Body of pancreas (tissue), 4 donors: ENCODE measurements around the gene FARS2. TPM values are rescaled to one million over a fixed set of nuclear protein-coding genes. Genes with fewer than 3 reads are reported as not detected.

Experiments
- ATAC-seq: fragments of 150-250 bp; one replicate; pipeline ENCODE4 v1.9.1; 2016
- DNase-seq, 4 donors: peaks; one replicate each; pipeline ENCODE4 v3.0.0-alpha.2; 2019
- H3K27ac ChIP-seq, 4 donors: fragments of 200-600 bp; sonication (generic); 1 replicate in 3 of 4; 2 replicates in 1 of 4; pipeline versions ENCODE4 v1.5.1 to v1.6.1; 2016 to 2019; ENCODE audit warnings: mild to moderate bottlenecking in 1 of 4, mixed read lengths in 1 of 4, moderate library complexity in 1 of 4
- H3K27me3 ChIP-seq, 2 donors: fragments of 200-600 bp; sonication (generic); one replicate each; pipeline ENCODE4 v1.6.0; 2016; ENCODE audit warnings: mild to moderate bottlenecking in 1 of 2
- H3K36me3 ChIP-seq, 2 donors: fragments of 200-600 bp; sonication (generic); replicated peaks in 1 of 2; 2 replicates each; pipeline ENCODE4 v1.5.1; 2016; ENCODE audit warnings: low read depth in 2 of 2; ENCODE audit not compliant: insufficient read depth in 1 of 2
- H3K4me1 ChIP-seq: fragments of 200-600 bp; sonication (generic); one replicate; pipeline ENCODE4 v1.6.0; 2016
- H3K4me3 ChIP-seq, 2 donors: fragments of 200-600 bp; sonication (generic); 1 replicate in 1 of 2; 2 replicates in 1 of 2; pipeline ENCODE4 v1.5.1; 2016 to 2019
- H3K9me3 ChIP-seq, 3 donors: fragments of 200-600 bp; sonication (generic); 1 replicate in 2 of 3; 2 replicates in 1 of 3; pipeline ENCODE4 v1.5.1; 2016
- CTCF ChIP-seq, 7 experiments: fragments of 450-650 bp in 4 of 7; fragments of 200-600 bp in 3 of 7; sonication (generic) in 3 of 7; IDR thresholded peaks; one replicate each; pipeline ENCODE4 v1.5.1; 2016 to 2019; ENCODE audit warnings: antibody characterized with exemption in 7 of 7
- POLR2A ChIP-seq, 3 donors: fragments of 450-650 bp; IDR thresholded peaks; one replicate each; pipeline ENCODE4 v1.6.1; 2016; ENCODE audit warnings: antibody characterized with exemption in 3 of 3, mild to moderate bottlenecking in 2 of 3
- WGBS, 2 donors: methylation state at CpG; one replicate each; pipeline ENCODE4 v1.1.5; 2017; 5-methylcytosine and 5-hydroxymethylcytosine counted together
- intact Hi-C: fragments of 100-400 bp; cut with DNase I; formaldehyde crosslinking; loops from one replicate; pipeline ENCODE4 v1.15.1; 2023
- total RNA-seq, 2 donors: library from RNA; depleted of rRNA; stranded (reverse); fragments of >200 nt; gene quantifications; one replicate each; pipeline ENCODE4 v1.1.0, GENCODE V29; 2016

The FARS2 gene
- total RNA-seq, 2 donors from 2014 or later, result 6.5 to 9.6 TPM

- TF ChIP-seq POLR2A (IDR thresholded peaks at IDR 0.05) (no peak), CTCF (IDR thresholded peaks at IDR 0.05) (no peak)
- Histone ChIP-seq H3K27ac (no peak overlapping the region), H3K4me3 (no peak overlapping the region), H3K27me3 (no peaks in the 10 kb centered on the region), H3K4me1 (no peaks in the 10 kb centered on the region), H3K9me3 (no peaks in the 10 kb centered on the region), H3K36me3 (no peaks in the 10 kb centered on the region)
- ATAC-seq (no peak), DNase-seq (no peak)
- intact Hi-C loops, result no loop called here
- WGBS, 2 donors, result 79 to 87% methylated on average over 12 of the region's 12 CpGs
These were observed 210.5 kb downstream of the FARS2 start for GRCh38 chr6:5471637-5472398.

GRCh38 chr6:5472571-5472970 lies 211.3 kb downstream of the FARS2 start:
- no peaks in the 10 kb centered on the region for H3K4me1 ChIP-seq
- H3K9me3 ChIP-seq, result no peaks in the 10 kb centered on the region
- WGBS, 2 donors, result 89 to 96% methylated on average over 2 of the region's 2 CpGs
- no peak for ATAC-seq
- H3K4me3 ChIP-seq, result no peak overlapping the region
- H3K27ac ChIP-seq, result no peak overlapping the region
- intact Hi-C loops, result no loop called here
- H3K27me3 ChIP-seq, result no peaks in the 10 kb centered on the region
- no peaks in the 10 kb centered on the region for H3K36me3 ChIP-seq
- TF ChIP-seq CTCF (IDR thresholded peaks at IDR 0.05) (no peak), POLR2A (IDR thresholded peaks at IDR 0.05) (no peak)
- no peak for DNase-seq

- Histone ChIP-seq H3K27ac (no peak overlapping the region), H3K27me3 (no peaks in the 10 kb centered on the region), H3K4me1 (no peaks in the 10 kb centered on the region), H3K36me3 (no peaks in the 10 kb centered on the region), H3K4me3 (no peak overlapping the region), H3K9me3 (no peaks in the 10 kb centered on the region)
- DNase-seq (no peak), ATAC-seq (no peak)
- WGBS, 2 donors, result 90 to 94% methylated on average over 3 of the region's 3 CpGs
- intact Hi-C loops, result no loop called here
- TF ChIP-seq POLR2A (IDR thresholded peaks at IDR 0.05) (no peak), CTCF (IDR thresholded peaks at IDR 0.05) (no peak)
These were observed 214.5 kb downstream of the FARS2 start for GRCh38 chr6:5475779-5476178.

GRCh38 chr6:5478380-5478779 lies 217.1 kb downstream of the FARS2 start:
- TF ChIP-seq POLR2A (IDR thresholded peaks at IDR 0.05) (no peak), CTCF (IDR thresholded peaks at IDR 0.05) (no peak)

GRCh38 chr6:5481033-5481432 lies 219.7 kb downstream of the FARS2 start:
- ATAC-seq (no peak), DNase-seq (peak in 2 of 4 donors; percentile 12 to 16)
- Histone ChIP-seq H3K36me3 (no peaks in the 10 kb centered on the region), H3K27ac (no peak overlapping the region), H3K27me3 (no peaks in the 10 kb centered on the region), H3K4me3 (no peak overlapping the region), H3K4me1 (no peaks in the 10 kb centered on the region), H3K9me3 (no peaks in the 10 kb centered on the region)
- intact Hi-C loops, result no loop called here
- TF ChIP-seq POLR2A (IDR thresholded peaks at IDR 0.05), result no peak
- no peak for TF ChIP-seq CTCF (IDR thresholded peaks at IDR 0.05)
- WGBS, 2 donors, result 73 to 74% methylated on average over 8 of the region's 8 CpGs

More at GRCh38 chr6:5478380-5478779, 217.1 kb downstream of the FARS2 start:
- ATAC-seq (no peak), DNase-seq (no peak)
- intact Hi-C loops, result no loop called here
- Histone ChIP-seq H3K36me3 (no peaks in the 10 kb centered on the region), H3K4me1 (no peaks in the 10 kb centered on the region), H3K27ac (no peak overlapping the region), H3K4me3 (no peak overlapping the region), H3K27me3 (no peaks in the 10 kb centered on the region), H3K9me3 (no peaks in the 10 kb centered on the region)
- WGBS, 2 donors, result 92 to 99% methylated on average over 5 to 6 of the region's 6 CpGs
